D721Med (cell line): ENCODE results near the gene PCDHGC4.
A peak's percentile ranks its signal among the peaks of the same experiment; 100 is the strongest.

Source experiments
- DNase-seq: peaks from one replicate; pipeline ENCODE4 v3.0.0; 2011; ENCODE audit warnings: low spot score; ENCODE audit not compliant: insufficient read length
- FAIRE-seq: peaks from 2 replicates; lab custom pipeline; 2011; peaks lifted over from hg19 to GRCh38; lab: Jason Lieb, UNC
- CTCF ChIP-seq: IDR thresholded peaks from 2 replicates; pipeline ENCODE4 v1.5.1; 2012; ENCODE audit warnings: mild to moderate bottlenecking, control low read depth; ENCODE audit not compliant: insufficient read depth; ENCODE audit errors: missing control alignments

PCDHGC4 gene

GRCh38 chr5:141512390-141512910 lies 27.6 kb downstream of the PCDHGC4 start:
- peak; percentile 50 for DNase-seq
- no peak for FAIRE-seq
- peak; percentile 40 for TF ChIP-seq CTCF

- FAIRE-seq, result no peak
- TF ChIP-seq CTCF, result no peak
- DNase-seq, result no peak
These were observed 28.2 kb downstream of the PCDHGC4 start for GRCh38 chr5:141512911-141513626.

GRCh38 chr5:141513627-141514329 lies 28.9 kb downstream of the PCDHGC4 start:
- no peak for FAIRE-seq
- no peak for DNase-seq
- no peak for TF ChIP-seq CTCF

GRCh38 chr5:141514330-141515133 lies 29.7 kb downstream of the PCDHGC4 start:
- no peak for TF ChIP-seq CTCF
- DNase-seq, result no peak
- FAIRE-seq, result no peak

GRCh38 chr5:141515141-141515540 lies 30.3 kb downstream of the PCDHGC4 start:
- DNase-seq (no peak), FAIRE-seq (no peak)
- TF ChIP-seq CTCF, result no peak

GRCh38 chr5:141515946-141516671 lies 31.3 kb downstream of the PCDHGC4 start:
- DNase-seq (no peak), FAIRE-seq (no peak)
- TF ChIP-seq CTCF, result no peak
